GM18526 (cell line): ENCODE results near the gene MEX3B.

Source experiments
- POLR2A ChIP-seq: IDR thresholded peaks from 3 replicates; pipeline ENCODE4 v1.6.1; 2011; ENCODE audit not compliant: insufficient read length; ENCODE audit errors: extremely low read depth

The MEX3B gene

GRCh38 chr15:82040390-82040789 is 5.4 kb downstream of the MEX3B start:
- TF ChIP-seq POLR2A, result no peak

- TF ChIP-seq POLR2A, result no peak
Observed at GRCh38 chr15:82039871-82040270, 5.9 kb downstream of the MEX3B start.

- no peak for TF ChIP-seq POLR2A
Observed at GRCh38 chr15:82036461-82036860, 9.4 kb downstream of the MEX3B start.

GRCh38 chr15:82031871-82032270 is 13.9 kb downstream of the MEX3B start:
- no peak for TF ChIP-seq POLR2A

GRCh38 chr15:82030176-82030575 is 15.6 kb downstream of the MEX3B start:
- TF ChIP-seq POLR2A, result no peak

GRCh38 chr15:82021992-82022391 is 23.8 kb downstream of the MEX3B start:
- no peak for TF ChIP-seq POLR2A

- no peak for TF ChIP-seq POLR2A
Observed at GRCh38 chr15:82020625-82021394, 25.0 kb downstream of the MEX3B start.

DNA sequence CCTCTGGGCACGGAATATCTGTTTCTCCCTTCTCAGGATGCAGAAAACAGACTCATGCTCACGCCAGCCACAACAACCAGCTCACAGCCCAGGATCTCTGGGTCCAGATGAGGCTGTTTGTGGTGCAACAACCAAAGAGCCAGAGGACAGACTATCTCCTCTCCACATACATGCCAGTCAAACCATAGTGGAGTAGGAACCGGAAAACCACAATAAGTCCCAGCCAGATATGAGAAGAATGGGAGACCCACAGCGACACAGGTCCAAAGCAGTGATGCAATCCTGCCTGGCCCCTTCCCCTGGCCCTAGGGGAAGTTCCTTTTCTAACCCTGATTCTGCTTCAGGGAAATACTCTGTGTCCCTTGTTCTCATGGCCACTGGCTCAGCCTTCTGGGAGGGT is 27.6 kb downstream of the MEX3B start:
- no peak for TF ChIP-seq POLR2A

DNA sequence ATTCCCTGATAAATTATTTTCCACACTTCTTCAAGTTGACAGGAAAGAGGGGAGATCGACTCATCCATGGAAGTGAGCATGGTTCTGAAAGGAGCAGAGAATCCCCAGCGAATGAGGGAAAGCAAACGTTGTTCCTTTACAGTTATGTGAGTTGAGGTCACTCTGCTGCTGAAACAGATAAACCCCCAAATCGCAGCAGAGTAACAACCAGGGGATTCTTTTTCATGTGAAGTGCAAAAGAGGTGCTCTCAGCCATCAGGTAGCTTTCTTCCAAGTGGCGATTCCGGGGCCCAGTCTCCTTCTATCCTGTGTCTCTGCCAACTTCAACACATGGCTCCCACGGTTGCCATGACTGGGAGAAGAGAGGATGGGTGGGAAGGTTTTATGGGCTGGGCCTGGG is 28.2 kb downstream of the MEX3B start:
- no peak for TF ChIP-seq POLR2A

DNA sequence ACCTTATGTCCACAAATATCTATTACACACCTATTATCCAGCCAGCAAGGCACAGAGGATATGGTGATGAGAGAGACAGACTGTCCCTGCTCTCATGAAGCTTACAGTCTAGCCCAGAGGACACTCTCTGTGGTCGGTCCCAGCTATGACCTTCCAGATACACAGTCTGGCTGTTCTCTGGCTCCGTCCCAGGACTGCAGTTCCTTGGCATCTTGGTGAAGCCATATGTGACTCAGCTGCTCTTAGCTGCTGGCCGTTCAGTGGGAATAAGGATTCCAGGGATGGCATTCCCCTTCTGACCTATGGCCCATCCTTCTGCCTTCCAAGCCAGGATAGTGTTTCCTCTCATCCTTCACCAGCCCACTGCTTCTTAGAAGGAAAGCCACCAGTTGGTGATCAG is 30.8 kb downstream of the MEX3B start:
- TF ChIP-seq POLR2A, result no peak

DNA sequence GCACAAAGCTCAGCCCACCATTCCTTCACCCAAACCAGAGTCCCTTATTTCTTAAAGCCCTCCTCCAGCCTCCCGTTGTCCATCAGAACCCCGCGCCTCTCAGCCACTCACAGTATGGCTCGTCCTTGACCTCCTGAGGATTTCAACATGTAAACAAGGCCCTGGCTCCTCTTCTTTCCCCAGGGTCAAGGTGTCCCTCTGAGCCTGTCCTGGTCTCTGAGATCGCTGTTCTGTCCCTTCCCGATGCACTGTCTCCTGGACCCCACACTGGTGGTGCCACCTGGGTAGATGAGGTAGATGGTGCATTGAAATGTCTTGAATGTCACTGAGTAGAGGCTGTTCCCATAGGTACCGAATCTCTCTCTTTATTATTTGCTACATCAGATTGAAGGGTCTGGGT is 32.9 kb downstream of the MEX3B start:
- no peak for TF ChIP-seq POLR2A

GRCh38 chr15:82005239-82005638 is 40.6 kb downstream of the MEX3B start:
- no peak for TF ChIP-seq POLR2A

GRCh38 chr15:82003916-82004315 is 41.9 kb downstream of the MEX3B start:
- TF ChIP-seq POLR2A, result no peak

- TF ChIP-seq POLR2A, result no peak
Observed at GRCh38 chr15:81992523-81992922, 53.3 kb downstream of the MEX3B start.
